ENCODE measurements around the gene MRPL34. TPM values are rescaled to one million over a fixed set of nuclear protein-coding genes. Genes with fewer than 3 reads are reported as not detected.

Gene MRPL34
- total and polyA plus RNA-seq, 7 donors = 105 to 558 (median 217) TPM

DNA sequence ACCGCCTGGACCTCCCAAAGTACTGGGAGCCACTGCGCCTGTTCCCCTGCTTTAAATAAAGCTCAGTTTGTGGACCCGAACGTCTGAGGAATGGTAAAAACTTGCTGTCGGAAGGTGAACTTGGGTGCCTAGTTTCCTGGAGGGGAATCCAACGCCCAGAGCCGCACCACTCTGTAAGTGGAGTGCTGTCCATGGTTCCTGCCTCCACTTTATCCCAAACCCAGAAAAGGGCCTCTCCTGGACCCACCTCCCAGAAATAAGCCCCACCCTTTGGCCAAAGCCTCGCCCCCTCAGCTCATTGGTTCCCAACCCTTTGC lies 26.6 kb downstream of the MRPL34 start:
- Histone ChIP-seq H3K4me1 (peaks cover 16% of the 10 kb centered on the region), H3K4me3 (no peak overlapping the region), H3K27ac (no peak overlapping the region), H3K36me3 (ENCODE audit: insufficient read depth in 1 of 2, low read depth in 1 of 2) (peaks cover 0 to 32% of the 10 kb centered on the region in 2 donors), H3K9me3 (no peaks in the 10 kb centered on the region), H3K27me3 (ENCODE audit: insufficient read depth in 3 of 3, low read length in 2 of 3) (no peaks in the 10 kb centered on the region)
- DNase-seq (no peak), ATAC-seq (no peak)
- TF ChIP-seq, protein P1, sequence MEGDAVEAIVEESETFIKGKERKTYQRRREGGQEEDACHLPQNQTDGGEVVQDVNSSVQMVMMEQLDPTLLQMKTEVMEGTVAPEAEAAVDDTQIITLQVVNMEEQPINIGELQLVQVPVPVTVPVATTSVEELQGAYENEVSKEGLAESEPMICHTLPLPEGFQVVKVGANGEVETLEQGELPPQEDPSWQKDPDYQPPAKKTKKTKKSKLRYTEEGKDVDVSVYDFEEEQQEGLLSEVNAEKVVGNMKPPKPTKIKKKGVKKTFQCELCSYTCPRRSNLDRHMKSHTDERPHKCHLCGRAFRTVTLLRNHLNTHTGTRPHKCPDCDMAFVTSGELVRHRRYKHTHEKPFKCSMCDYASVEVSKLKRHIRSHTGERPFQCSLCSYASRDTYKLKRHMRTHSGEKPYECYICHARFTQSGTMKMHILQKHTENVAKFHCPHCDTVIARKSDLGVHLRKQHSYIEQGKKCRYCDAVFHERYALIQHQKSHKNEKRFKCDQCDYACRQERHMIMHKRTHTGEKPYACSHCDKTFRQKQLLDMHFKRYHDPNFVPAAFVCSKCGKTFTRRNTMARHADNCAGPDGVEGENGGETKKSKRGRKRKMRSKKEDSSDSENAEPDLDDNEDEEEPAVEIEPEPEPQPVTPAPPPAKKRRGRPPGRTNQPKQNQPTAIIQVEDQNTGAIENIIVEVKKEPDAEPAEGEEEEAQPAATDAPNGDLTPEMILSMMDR (IDR thresholded peaks at IDR 0.05) = no peak
- WGBS, 3 donors = 88 to 91% (median 91%) methylated on average over 8 of the region's 8 CpGs
- intact Hi-C loops (cut with DNase I) = no loop called here

DNA sequence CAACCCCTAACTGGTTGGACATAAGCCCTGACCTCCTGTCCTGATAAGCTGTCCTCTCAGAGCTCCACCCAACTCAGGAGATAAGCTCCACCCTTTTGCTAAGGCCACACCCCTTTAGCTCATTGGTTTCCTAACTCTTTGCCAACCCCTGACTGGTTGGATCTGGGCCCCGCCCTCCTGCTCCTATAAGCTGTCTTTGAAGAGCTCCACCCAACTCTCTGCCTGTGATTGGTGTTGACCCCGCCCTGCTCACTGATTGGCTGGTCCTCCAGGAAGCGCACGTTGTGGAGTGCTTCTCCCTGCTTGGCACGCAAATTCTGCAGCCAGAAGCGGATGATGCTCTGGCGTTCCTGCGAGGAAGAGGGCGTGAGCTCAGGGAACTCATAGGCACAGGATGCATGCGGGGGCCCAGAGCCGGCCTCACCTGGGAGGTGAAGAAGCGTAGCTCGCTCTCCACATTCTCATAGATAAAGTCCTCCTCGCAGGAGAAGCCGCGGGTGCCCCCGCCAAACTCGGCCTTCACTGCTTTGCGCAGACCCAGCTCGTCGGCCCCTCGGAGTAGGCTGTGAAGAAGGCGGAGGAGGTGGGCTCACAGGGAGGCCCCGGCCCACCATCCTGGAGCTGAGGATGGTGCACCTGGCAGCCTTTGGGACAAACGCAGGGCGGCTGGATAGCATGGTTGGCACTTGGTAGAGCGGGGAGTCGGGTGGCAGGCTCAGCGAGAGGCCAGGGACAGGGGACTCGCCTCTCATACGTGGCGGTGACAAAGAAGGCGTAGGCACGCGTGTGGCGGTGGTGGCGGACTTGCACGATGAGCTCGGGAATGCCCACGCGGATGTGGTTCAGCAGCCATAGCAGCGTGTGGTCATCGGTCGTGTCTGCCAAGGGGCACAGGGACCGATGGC lies 27.3 kb downstream of the MRPL34 start:
- H3K4me3 ChIP-seq = no peak overlapping the region
- ATAC-seq (peak in 1 of 4 donors; percentile 7), DNase-seq (no peak)
- WGBS, 3 donors = 93 to 95% (median 93%) methylated on average over 45 of the region's 45 CpGs
- intact Hi-C loops (cut with DNase I) = no loop called here
- H3K4me1 ChIP-seq = peaks cover 17% of the 10 kb centered on the region
- TF ChIP-seq, protein P1 (IDR thresholded peaks at IDR 0.05) = no peak
- no peaks in the 10 kb centered on the region for H3K27me3 ChIP-seq (ENCODE audit: insufficient read depth in 3 of 3, low read length in 2 of 3)
- no peak overlapping the region for H3K27ac ChIP-seq
- H3K9me3 ChIP-seq = no peaks in the 10 kb centered on the region
- peaks cover 0 to 29% of the 10 kb centered on the region in 2 donors for H3K36me3 ChIP-seq (ENCODE audit: insufficient read depth in 1 of 2, low read depth in 1 of 2)

DNA sequence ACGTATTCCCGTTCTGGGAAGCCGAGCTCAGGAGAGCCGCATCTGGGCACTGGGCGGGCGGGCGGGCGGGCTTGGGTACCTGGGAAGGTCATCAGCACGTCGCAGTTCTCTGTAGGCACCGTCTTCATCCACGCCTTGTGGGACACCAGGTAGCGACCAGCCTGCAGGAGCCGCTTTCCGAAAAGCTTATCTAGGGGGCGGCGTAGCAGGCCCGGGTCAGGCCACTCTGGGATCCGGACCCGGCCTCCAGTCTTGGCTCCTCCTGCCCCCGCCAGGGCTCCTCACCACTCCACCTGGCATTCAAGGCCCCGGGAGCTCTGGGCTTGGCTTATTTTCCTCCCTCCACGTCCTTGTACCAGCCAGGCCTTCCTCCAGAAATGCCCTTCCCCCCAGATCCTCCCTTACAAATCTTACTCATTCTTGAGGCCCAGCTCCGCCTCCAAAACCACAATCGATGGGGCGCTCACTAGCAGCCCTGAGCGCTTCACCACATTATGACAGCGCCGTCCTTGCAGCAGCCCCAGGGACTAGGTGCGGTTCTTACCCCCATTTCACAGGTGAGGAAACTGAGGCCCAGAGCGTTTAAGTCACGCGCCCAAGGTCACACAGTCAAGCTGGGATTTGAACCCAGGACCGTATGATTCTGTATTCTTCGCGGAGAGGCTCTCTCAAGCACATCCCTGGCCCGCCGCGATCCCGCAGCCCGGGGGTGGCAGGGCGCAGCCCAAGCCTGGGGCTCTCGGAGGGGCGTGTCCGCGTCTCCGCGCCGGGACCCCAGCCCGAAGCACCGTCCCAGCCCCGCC lies 28.1 kb downstream of the MRPL34 start:
- Histone ChIP-seq H3K27me3 (ENCODE audit: insufficient read depth in 3 of 3, low read length in 2 of 3) (no peaks in the 10 kb centered on the region), H3K27ac (peak overlapping the region; percentile 47), H3K36me3 (ENCODE audit: insufficient read depth in 1 of 2, low read depth in 1 of 2) (peaks cover 0 to 36% of the 10 kb centered on the region in 2 donors), H3K4me1 (peaks cover 24% of the 10 kb centered on the region), H3K9me3 (no peaks in the 10 kb centered on the region), H3K4me3 (peak overlapping the region; percentile 87)
- intact Hi-C loops (cut with DNase I) = no loop called here
- DNase-seq (no peak), ATAC-seq (no peak)
- TF ChIP-seq, protein P1 (IDR thresholded peaks at IDR 0.05) = no peak
- 43 to 49% (median 44%) methylated on average over 46 to 52 of the region's 52 CpGs for WGBS, 3 donors

DNA sequence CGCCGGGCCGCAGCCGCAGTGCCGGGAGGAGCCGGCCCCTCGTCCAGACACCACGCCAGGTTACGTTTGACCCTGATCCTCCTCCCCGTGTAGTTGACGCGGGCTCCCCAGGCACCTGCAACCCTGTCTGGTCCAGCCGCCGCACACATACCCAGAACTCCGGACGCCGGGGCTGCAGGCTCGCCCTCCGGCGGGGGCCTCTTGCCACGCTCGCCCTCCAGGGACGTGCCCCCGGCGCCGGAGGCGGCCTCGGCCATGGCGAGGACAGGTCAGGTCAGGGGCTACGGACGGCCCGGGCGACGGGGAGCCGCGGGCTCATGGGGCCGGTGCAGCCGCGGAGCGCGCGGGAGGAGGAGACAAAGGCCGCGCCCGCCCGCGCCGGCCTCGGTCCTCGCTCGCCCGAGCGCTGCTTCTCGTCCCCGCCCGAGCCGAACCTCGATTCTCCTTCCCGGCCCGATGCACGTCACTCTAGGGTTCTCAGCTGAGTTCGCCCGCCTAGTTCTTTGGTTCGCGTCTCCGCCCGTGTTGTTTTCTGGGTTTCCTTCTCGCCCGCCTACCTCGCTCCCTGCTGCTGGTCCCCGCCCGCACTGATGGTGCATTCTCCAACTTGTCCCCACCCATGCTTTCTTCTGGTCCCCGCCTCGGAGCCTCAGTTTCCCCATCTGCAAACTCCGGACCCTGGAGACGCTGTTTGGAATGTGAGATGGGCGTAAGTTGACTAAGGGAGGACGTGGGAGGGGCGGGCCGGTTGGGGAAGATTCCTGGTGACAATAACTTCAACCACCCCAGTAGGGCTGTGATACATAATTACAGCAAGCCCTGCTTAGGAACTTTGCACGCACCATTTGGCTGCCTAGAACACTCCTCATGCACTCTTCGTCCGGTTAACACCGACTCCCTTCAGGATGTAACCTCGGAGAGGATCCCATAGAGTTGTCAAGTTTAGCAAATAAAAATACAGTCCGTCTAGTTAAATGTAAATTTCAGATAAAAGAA lies 29.0 kb downstream of the MRPL34 start, which contains the start of gene ANO8:
Gene ANO8, minus strand, starts transcription at position 442 of the 996 bp plus-strand sequence. Its CDS starts 185 bp downstream, at position 257.
- Histone ChIP-seq H3K36me3 (ENCODE audit: insufficient read depth in 1 of 2, low read depth in 1 of 2) (peaks cover 0 to 34% of the 10 kb centered on the region in 2 donors), H3K27ac (peak within 1 kb of the TSS; percentile 47), H3K4me1 (peaks cover 24% of the 10 kb centered on the region), H3K4me3 (peak within 1 kb of the TSS; percentile 87), H3K9me3 (no peaks in the 10 kb centered on the region), H3K27me3 (ENCODE audit: insufficient read depth in 3 of 3, low read length in 2 of 3) (no peaks in the 10 kb centered on the region)
- peak; percentile 98 to 99 for DNase-seq
- intact Hi-C loops (cut with DNase I) = no loop called here
- TF ChIP-seq, protein P1 (IDR thresholded peaks at IDR 0.05) = no peak
- ATAC-seq = peak; percentile 75 to 79 (median 78)
- WGBS, 3 donors = 2% methylated on average over 47 to 86 of the region's 86 CpGs
